K562 (cell line): ENCODE data around the gene MYO1F. TPM values are rescaled to one million over a fixed set of nuclear protein-coding genes. Genes with fewer than 3 reads are reported as not detected.

Experiments
- ATAC-seq: fragments of 200-7000 bp; cut with Tn5 transposase; 3 replicates; pipeline ENCODE4 v1.9.1; 2020; ENCODE audit warnings: moderate library complexity
- BruUV-seq: library from RNA; stranded (reverse); fragments of 400-500 nt; replicated peaks from 2 replicates; lab custom pipeline; 2021; lab: Mats Ljungman, UMichigan
- CTCF ChIA-PET: fragments of 300-600 bp; formaldehyde crosslinking; extraction: SDS; loops from one replicate; lab custom pipeline; 2021; ENCODE audit warnings: low intra/inter-chr PET ratio; lab: Yijun Ruan, JAX
- POLR2A ChIA-PET: fragments of 300-600, 350-650 bp; sonication (Branson Sonifier 250); formaldehyde crosslinking; extraction: SDS; loops from one replicate; lab custom pipeline; 2021; ENCODE audit warnings: antibody characterized with exemption, inconsistent platforms; lab: Yijun Ruan, JAX
- DNase-seq, 4 experiments: peaks; one replicate each; pipeline versions ENCODE4 v3.0.0 to v3.0.0-alpha.2; 2011 to 2018; ENCODE audit warnings: low spot score in 3 of 4, mixed read lengths in 3 of 4; ENCODE audit errors: extremely low read depth in 1 of 4
- FAIRE-seq: peaks from 2 replicates; lab custom pipeline; 2011; peaks lifted over from hg19 to GRCh38; lab: Jason Lieb, UNC
- H2AFZ ChIP-seq: 2 replicates; pipeline ENCODE4 v1.6.0; 2011; ENCODE audit warnings: low read depth, low read length, control low read depth, inconsistent platforms
- H3K27ac ChIP-seq: fragments of 200-600 bp; 3 replicates; pipeline ENCODE4 v1.8.0; 2011; ENCODE audit warnings: low read depth, mild to moderate bottlenecking, control low read depth, inconsistent platforms, low read length, moderate library complexity, mixed read lengths; ENCODE audit errors: extremely low read depth
- H3K27me3 ChIP-seq, 2 experiments: fragments of 300-600 bp in 1 of 2; 2 replicates in 1 of 2; 3 replicates in 1 of 2; pipeline versions ENCODE4 v1.6.0 to v1.8.0; 2011; ENCODE audit warnings: inconsistent platforms in 2 of 2, low read length in 2 of 2, mild to moderate bottlenecking in 1 of 2, mixed read lengths in 1 of 2, moderate library complexity in 1 of 2; ENCODE audit not compliant: control insufficient read depth in 2 of 2, insufficient read depth in 2 of 2
- H3K36me3 ChIP-seq: fragments of 300-600 bp; 3 replicates; pipeline ENCODE4 v1.8.0; 2011; ENCODE audit warnings: mild to moderate bottlenecking, low read length, inconsistent platforms; ENCODE audit not compliant: control insufficient read depth, insufficient read depth
- H3K4me1 ChIP-seq, 2 experiments: fragments of 200-600 bp in 1 of 2; replicated peaks in 1 of 2; 2 replicates in 1 of 2; 3 replicates in 1 of 2; pipeline versions ENCODE4 v1.5.1 to v1.8.0; 2011; ENCODE audit warnings: inconsistent platforms in 2 of 2, low read length in 2 of 2, mild to moderate bottlenecking in 1 of 2, mixed read lengths in 1 of 2, moderate library complexity in 1 of 2; ENCODE audit not compliant: control insufficient read depth in 2 of 2, insufficient read depth in 2 of 2
- H3K4me2 ChIP-seq: 2 replicates; pipeline ENCODE4 v1.6.1; 2011; ENCODE audit warnings: low read length, control low read depth, inconsistent platforms, mixed read lengths; ENCODE audit not compliant: insufficient read depth
- H3K4me3 ChIP-seq: fragments of 200-600 bp; sonication (generic), shearing (Covaris generic); 2 replicates; pipeline ENCODE4 v1.5.1; 2016; ENCODE audit warnings: control low read depth, inconsistent platforms
- H3K79me2 ChIP-seq: fragments of 200-600 bp; 3 replicates; pipeline ENCODE4 v1.8.0; 2011; ENCODE audit warnings: low read length, inconsistent platforms; ENCODE audit not compliant: control insufficient read depth, insufficient read depth
- H3K9ac ChIP-seq, 2 experiments: 2 replicates each; pipeline versions ENCODE4 v1.6.0 to v1.6.1; 2011; ENCODE audit warnings: low read depth in 2 of 2, low read length in 2 of 2, control low read depth in 1 of 2, inconsistent platforms in 1 of 2, mild to moderate bottlenecking in 1 of 2, mixed read lengths in 1 of 2; ENCODE audit not compliant: insufficient read depth in 1 of 2
- H3K9me1 ChIP-seq: one replicate; pipeline ENCODE4 v1.6.0; 2011; ENCODE audit warnings: inconsistent platforms, mild to moderate bottlenecking, low read length, moderate library complexity; ENCODE audit not compliant: control insufficient read depth, insufficient read depth
- H3K9me3 ChIP-seq: replicated peaks from 2 replicates; pipeline ENCODE4 v1.5.1; 2011; ENCODE audit warnings: low read depth, low read length, inconsistent platforms; ENCODE audit not compliant: control insufficient read depth, insufficient read depth
- H4K20me1 ChIP-seq: replicated peaks from 2 replicates; pipeline ENCODE4 v1.6.1; 2011; ENCODE audit warnings: low read length, inconsistent platforms, mixed read lengths; ENCODE audit not compliant: control insufficient read depth, insufficient read depth
- ARID2 ChIP-seq: fragments of 450-650 bp; IDR thresholded peaks from 2 replicates; pipeline ENCODE4 v1.6.1; 2017; ENCODE audit warnings: antibody characterized with exemption, mild to moderate bottlenecking
- CBX1 ChIP-seq: sonication (generic); IDR thresholded peaks from 2 replicates; pipeline ENCODE4 v1.6.1; 2016; ENCODE audit warnings: antibody characterized with exemption, low read depth, mild to moderate bottlenecking
- FOXP1 ChIP-seq: sonication (generic); formaldehyde crosslinking; IDR thresholded peaks from 2 replicates; pipeline ENCODE4 v1.8.0; 2022; ENCODE audit warnings: mild to moderate bottlenecking, missing genetic modification reagents
- IFI16 ChIP-seq: fragments of 250-450 bp; sonication (Bioruptor Pico); IDR thresholded peaks from 2 replicates; pipeline ENCODE4 v2.1.2; 2022; ENCODE audit warnings: mild to moderate bottlenecking, inconsistent platforms
- ZNF316 ChIP-seq: fragments of 450-650 bp; IDR thresholded peaks from 2 replicates; pipeline ENCODE4 v1.6.1; 2016
- ZNF696 ChIP-seq: fragments of 250-450 bp; sonication (Bioruptor Pico); conservative IDR thresholded peaks from 2 replicates; pipeline ENCODE4 v1.4.0; 2020; ENCODE audit warnings: mild to moderate bottlenecking, moderate library complexity
- WGBS: fragments of 100-300 bp; shearing (Covaris generic); methylation state at CpG from one replicate; pipeline ENCODE4 v1.1.6; 2016; ENCODE audit warnings: low coverage, mixed read lengths; ENCODE audit not compliant: insufficient coverage; ENCODE audit errors: missing lambda C conversion rate; 5-methylcytosine and 5-hydroxymethylcytosine counted together
- in situ Hi-C: fragments of 300-500 bp; cut with MboI; formaldehyde crosslinking; loops from 4 replicates; pipeline ENCODE4 v1.15.0; 2018; ENCODE audit warnings: inconsistent platforms, mixed read lengths
- intact Hi-C: fragments of 100-400 bp; cut with micrococcal nuclease; formaldehyde crosslinking; loops from 2 replicates; pipeline ENCODE4 v1.14.2; 2022
- polyA plus RNA-seq, 8 experiments: library from polyadenylated mRNA; depleted of rRNA in 4 of 8; stranded (reverse) in 5 of 8; unstranded in 3 of 8; fragments of >200 nt; fragmentation: Nextera tagmentation in 2 of 8; fragmentation: Illumina TruSeq in 1 of 8; extraction: Ambion mirVana in 2 of 8; extraction: Trizol in 1 of 8; gene quantifications; 2 replicates each; pipeline versions ENCODE4 v1.2.1 to v1.2.3, GENCODE V29; 2011 to 2014; ENCODE audit warnings: inconsistent platforms in 1 of 8, missing spikeins in 1 of 8
- total RNA-seq, 7 experiments: library from RNA; depleted of rRNA in 6 of 7; stranded (reverse); fragments of >200 nt in 6 of 7; fragmentation: Illumina TruSeq in 2 of 7; extraction: Trizol in 2 of 7; gene quantifications; 2 replicates each; pipeline versions ENCODE4 v1.2.1 to v1.2.3, GENCODE V29; 2011 to 2021; ENCODE audit warnings: low replicate concordance in 1 of 7
- TF ChIP-seq, protein P1 (sequence below): fragments of 250-450 bp; sonication (Bioruptor Pico); IDR thresholded peaks from 2 replicates; pipeline ENCODE4 v1.5.0; 2022; ENCODE audit warnings: mild to moderate bottlenecking
- TF ChIP-seq, protein P2 (sequence below): sonication (generic); formaldehyde crosslinking; IDR thresholded peaks from 2 replicates; pipeline ENCODE4 v1.8.1; 2023; ENCODE audit warnings: mild to moderate bottlenecking, missing genetic modification reagents, moderate library complexity
- TF ChIP-seq, protein P3 (sequence below): IDR thresholded peaks from 3 replicates; pipeline ENCODE4 v1.6.1; 2011; ENCODE audit warnings: borderline replicate concordance, mild to moderate bottlenecking, moderate library complexity; ENCODE audit not compliant: insufficient read length; ENCODE audit errors: extremely low read depth
- TF ChIP-seq, protein P4 (sequence below): fragments of 250-450 bp; sonication (Bioruptor Pico); IDR thresholded peaks from 2 replicates; pipeline ENCODE4 v1.4.0; 2020; ENCODE audit warnings: mild to moderate bottlenecking, moderate library complexity

The MYO1F gene
- total and polyA plus RNA-seq, 9 of the 15 experiments (the other 6 are each of a cell fraction or from before 2014, with no cell fraction given) = 0.78 to 9.4 (median 4.3) TPM

DNA sequence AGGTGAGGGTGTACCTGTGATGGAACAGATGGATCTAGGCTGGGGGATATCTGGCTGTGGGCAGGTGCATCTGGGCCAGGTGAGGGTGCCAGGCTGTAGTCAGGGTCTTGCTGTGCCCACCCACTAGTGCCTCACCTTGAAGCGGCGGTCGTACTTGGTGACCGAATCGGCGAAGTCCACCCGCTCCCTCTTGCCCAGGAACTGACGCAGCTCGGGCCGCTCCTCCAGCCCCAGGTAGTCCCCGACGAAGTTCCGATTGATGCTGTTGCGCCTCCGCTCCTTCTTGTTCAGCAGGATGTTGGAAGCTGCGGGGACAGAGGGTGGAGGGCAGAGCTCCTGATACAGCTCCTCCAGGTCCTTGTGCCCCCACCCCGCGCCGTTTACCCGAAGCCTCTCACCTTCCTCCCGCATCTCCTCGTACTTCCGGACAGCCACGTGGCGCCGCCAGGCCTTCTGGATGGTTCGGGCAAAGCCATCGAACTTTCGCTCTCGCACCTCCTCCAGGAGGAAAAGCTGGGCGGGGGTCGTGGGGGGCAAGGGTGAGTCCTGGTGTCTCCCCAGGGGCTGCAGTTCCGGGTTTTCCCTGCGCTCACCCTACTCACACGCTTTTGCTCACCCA lies 47.1 kb downstream of the MYO1F start:
- BruUV-seq = no TSS peak
- H3K27ac ChIP-seq = no peak overlapping the region
- POLR2A ChIA-PET = interaction anchor here (1.0 kb wide), 2 partner anchors 9 to 15 kb away, joined by 3 to 4 read pairs; no protein-coding TSS in a partner anchor
- no peak for DNase-seq
- TF ChIP-seq, protein P1, sequence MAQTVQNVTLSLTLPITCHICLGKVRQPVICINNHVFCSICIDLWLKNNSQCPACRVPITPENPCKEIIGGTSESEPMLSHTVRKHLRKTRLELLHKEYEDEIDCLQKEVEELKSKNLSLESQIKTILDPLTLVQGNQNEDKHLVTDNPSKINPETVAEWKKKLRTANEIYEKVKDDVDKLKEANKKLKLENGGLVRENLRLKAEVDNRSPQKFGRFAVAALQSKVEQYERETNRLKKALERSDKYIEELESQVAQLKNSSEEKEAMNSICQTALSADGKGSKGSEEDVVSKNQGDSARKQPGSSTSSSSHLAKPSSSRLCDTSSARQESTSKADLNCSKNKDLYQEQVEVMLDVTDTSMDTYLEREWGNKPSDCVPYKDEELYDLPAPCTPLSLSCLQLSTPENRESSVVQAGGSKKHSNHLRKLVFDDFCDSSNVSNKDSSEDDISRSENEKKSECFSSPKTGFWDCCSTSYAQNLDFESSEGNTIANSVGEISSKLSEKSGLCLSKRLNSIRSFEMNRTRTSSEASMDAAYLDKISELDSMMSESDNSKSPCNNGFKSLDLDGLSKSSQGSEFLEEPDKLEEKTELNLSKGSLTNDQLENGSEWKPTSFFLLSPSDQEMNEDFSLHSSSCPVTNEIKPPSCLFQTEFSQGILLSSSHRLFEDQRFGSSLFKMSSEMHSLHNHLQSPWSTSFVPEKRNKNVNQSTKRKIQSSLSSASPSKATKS (CRISPR knock-in tag) = no peak
- TF ChIP-seq, protein P2, sequence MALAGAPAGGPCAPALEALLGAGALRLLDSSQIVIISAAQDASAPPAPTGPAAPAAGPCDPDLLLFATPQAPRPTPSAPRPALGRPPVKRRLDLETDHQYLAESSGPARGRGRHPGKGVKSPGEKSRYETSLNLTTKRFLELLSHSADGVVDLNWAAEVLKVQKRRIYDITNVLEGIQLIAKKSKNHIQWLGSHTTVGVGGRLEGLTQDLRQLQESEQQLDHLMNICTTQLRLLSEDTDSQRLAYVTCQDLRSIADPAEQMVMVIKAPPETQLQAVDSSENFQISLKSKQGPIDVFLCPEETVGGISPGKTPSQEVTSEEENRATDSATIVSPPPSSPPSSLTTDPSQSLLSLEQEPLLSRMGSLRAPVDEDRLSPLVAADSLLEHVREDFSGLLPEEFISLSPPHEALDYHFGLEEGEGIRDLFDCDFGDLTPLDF (CRISPR knock-in tag) = no peak
- TF ChIP-seq CBX1 (no peak), ARID2 (no peak), ZNF316 (no peak), FOXP1 (CRISPR knock-in tag) (no peak), IFI16 (CRISPR knock-in tag) (no peak), ZNF696 (CRISPR knock-in tag) (no peak)
- TF ChIP-seq, protein P3, sequence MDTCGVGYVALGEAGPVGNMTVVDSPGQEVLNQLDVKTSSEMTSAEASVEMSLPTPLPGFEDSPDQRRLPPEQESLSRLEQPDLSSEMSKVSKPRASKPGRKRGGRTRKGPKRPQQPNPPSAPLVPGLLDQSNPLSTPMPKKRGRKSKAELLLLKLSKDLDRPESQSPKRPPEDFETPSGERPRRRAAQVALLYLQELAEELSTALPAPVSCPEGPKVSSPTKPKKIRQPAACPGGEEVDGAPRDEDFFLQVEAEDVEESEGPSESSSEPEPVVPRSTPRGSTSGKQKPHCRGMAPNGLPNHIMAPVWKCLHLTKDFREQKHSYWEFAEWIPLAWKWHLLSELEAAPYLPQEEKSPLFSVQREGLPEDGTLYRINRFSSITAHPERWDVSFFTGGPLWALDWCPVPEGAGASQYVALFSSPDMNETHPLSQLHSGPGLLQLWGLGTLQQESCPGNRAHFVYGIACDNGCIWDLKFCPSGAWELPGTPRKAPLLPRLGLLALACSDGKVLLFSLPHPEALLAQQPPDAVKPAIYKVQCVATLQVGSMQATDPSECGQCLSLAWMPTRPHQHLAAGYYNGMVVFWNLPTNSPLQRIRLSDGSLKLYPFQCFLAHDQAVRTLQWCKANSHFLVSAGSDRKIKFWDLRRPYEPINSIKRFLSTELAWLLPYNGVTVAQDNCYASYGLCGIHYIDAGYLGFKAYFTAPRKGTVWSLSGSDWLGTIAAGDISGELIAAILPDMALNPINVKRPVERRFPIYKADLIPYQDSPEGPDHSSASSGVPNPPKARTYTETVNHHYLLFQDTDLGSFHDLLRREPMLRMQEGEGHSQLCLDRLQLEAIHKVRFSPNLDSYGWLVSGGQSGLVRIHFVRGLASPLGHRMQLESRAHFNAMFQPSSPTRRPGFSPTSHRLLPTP = no peak
- TF ChIP-seq, protein P4, sequence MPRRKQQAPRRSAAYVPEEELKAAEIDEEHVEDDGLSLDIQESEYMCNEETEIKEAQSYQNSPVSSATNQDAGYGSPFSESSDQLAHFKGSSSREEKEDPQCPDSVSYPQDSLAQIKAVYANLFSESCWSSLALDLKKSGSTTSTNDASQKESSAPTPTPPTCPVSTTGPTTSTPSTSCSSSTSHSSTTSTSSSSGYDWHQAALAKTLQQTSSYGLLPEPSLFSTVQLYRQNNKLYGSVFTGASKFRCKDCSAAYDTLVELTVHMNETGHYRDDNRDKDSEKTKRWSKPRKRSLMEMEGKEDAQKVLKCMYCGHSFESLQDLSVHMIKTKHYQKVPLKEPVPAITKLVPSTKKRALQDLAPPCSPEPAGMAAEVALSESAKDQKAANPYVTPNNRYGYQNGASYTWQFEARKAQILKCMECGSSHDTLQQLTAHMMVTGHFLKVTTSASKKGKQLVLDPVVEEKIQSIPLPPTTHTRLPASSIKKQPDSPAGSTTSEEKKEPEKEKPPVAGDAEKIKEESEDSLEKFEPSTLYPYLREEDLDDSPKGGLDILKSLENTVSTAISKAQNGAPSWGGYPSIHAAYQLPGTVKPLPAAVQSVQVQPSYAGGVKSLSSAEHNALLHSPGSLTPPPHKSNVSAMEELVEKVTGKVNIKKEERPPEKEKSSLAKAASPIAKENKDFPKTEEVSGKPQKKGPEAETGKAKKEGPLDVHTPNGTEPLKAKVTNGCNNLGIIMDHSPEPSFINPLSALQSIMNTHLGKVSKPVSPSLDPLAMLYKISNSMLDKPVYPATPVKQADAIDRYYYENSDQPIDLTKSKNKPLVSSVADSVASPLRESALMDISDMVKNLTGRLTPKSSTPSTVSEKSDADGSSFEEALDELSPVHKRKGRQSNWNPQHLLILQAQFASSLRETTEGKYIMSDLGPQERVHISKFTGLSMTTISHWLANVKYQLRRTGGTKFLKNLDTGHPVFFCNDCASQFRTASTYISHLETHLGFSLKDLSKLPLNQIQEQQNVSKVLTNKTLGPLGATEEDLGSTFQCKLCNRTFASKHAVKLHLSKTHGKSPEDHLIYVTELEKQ (CRISPR knock-in tag) = no peak
- TF ChIP-seq, all 486 proteins: peak for 0
- H3K9ac ChIP-seq = peak overlapping the region in 1 of 2 experiments; percentile 58; a peak in 1 of 4 replicates
- H2AFZ ChIP-seq = no peak overlapping the region
- no peak for FAIRE-seq
- no peak overlapping the region for H3K4me3 ChIP-seq
- H3K4me2 ChIP-seq = no peak overlapping the region
- peaks cover 0 to 17% of the 10 kb centered on the region in 2 experiments; a peak in 3 of 5 replicates for H3K4me1 ChIP-seq
- H3K27me3 ChIP-seq = peaks cover 0 to 22% of the 10 kb centered on the region in 2 experiments; a peak in 2 of 5 replicates
- H3K36me3 ChIP-seq = no peaks in the 10 kb centered on the region
- intact Hi-C loops (no loop called here), in situ Hi-C loops (no loop called here)
- no peaks in the 10 kb centered on the region for H3K9me3 ChIP-seq
- H3K9me1 ChIP-seq = no peaks in the 10 kb centered on the region
- no peaks in the 10 kb centered on the region for H3K79me2 ChIP-seq
- no peak for ATAC-seq
- CTCF ChIA-PET = no interaction called here
- H4K20me1 ChIP-seq = no peaks in the 10 kb centered on the region
- 62% methylated on average over 22 of the region's 35 CpGs for WGBS
